GM23338 (cell line): ENCODE results near the gene POPDC2. TPM values are rescaled to one million over a fixed set of nuclear protein-coding genes. Genes with fewer than 3 reads are reported as not detected.

Source experiments
- ATAC-seq: fragments of 200-7000 bp; cut with Tn5 transposase; 3 replicates; pipeline ENCODE4 v1.9.1; 2020
- DNase-seq: peaks from one replicate; pipeline ENCODE4 v3.0.0-alpha.2; 2015; ENCODE audit warnings: low spot score
- H2AFZ ChIP-seq: fragments of 200-600 bp; sonication (generic); 2 replicates; pipeline ENCODE4 v1.8.0; 2016; ENCODE audit warnings: antibody characterized with exemption, mild to moderate bottlenecking, moderate library complexity
- H3F3A ChIP-seq: fragments of 200-600 bp; sonication (generic); replicated peaks from 2 replicates; pipeline ENCODE4 v1.8.0; 2017; ENCODE audit warnings: antibody characterized with exemption, mixed run types, low read depth
- H3K27ac ChIP-seq: fragments of 200-600 bp; sonication (generic); 2 replicates; pipeline ENCODE4 v1.6.1; 2016; ENCODE audit warnings: low read depth
- H3K27me3 ChIP-seq: fragments of 200-600 bp; sonication (generic); 2 replicates; pipeline ENCODE4 v1.8.0; 2016; ENCODE audit warnings: mild to moderate bottlenecking, mixed run types, moderate library complexity; ENCODE audit not compliant: insufficient read depth
- H3K36me3 ChIP-seq: fragments of 200-600 bp; sonication (generic); 2 replicates; pipeline ENCODE4 v1.8.0; 2016; ENCODE audit warnings: mild to moderate bottlenecking; ENCODE audit not compliant: insufficient read depth
- H3K4me1 ChIP-seq: fragments of 200-600 bp; sonication (generic); 2 replicates; pipeline ENCODE4 v1.8.0; 2016; ENCODE audit warnings: mild to moderate bottlenecking, moderate library complexity; ENCODE audit not compliant: insufficient read depth
- H3K4me2 ChIP-seq: fragments of 200-600 bp; sonication (generic); 2 replicates; pipeline ENCODE4 v1.7.1; 2017; ENCODE audit warnings: mixed run types
- H3K4me3 ChIP-seq: fragments of 200-600 bp; sonication (generic); 2 replicates; pipeline ENCODE4 v1.6.1; 2016; ENCODE audit warnings: mixed run types
- H3K79me2 ChIP-seq: fragments of 200-600 bp; sonication (generic); replicated peaks from 2 replicates; pipeline ENCODE4 v1.8.0; 2017; ENCODE audit warnings: mild to moderate bottlenecking; ENCODE audit not compliant: insufficient read depth
- H3K9me2 ChIP-seq: fragments of 200-600 bp; sonication (generic); 2 replicates; pipeline ENCODE4 v1.8.0; 2017; ENCODE audit not compliant: insufficient read depth
- H4K20me1 ChIP-seq: fragments of 200-600 bp; sonication (generic); replicated peaks from 2 replicates; pipeline ENCODE4 v1.8.0; 2017; ENCODE audit warnings: mild to moderate bottlenecking; ENCODE audit not compliant: insufficient read depth
- H3K27ac Mint-ChIP-seq: 2 replicates; pipeline ENCODE4 v1.8.0; 2020; ENCODE audit warnings: inconsistent platforms, mild to moderate bottlenecking, moderate library complexity, mixed read lengths
- H3K27me3 Mint-ChIP-seq: 3 replicates; pipeline ENCODE4 v1.8.0; 2022; ENCODE audit warnings: low read depth, mild to moderate bottlenecking, moderate library complexity, mixed read lengths, inconsistent platforms; ENCODE audit not compliant: insufficient read depth, poor library complexity
- H3K36me3 Mint-ChIP-seq: 3 replicates; pipeline ENCODE4 v1.8.0; 2021; ENCODE audit warnings: low read depth, mild to moderate bottlenecking, inconsistent platforms, moderate library complexity, mixed read lengths
- H3K4me1 Mint-ChIP-seq: 3 replicates; pipeline ENCODE4 v1.8.0; 2020; ENCODE audit warnings: mild to moderate bottlenecking, inconsistent platforms, mixed read lengths
- H3K4me3 Mint-ChIP-seq: 3 replicates; pipeline ENCODE4 v1.8.0; 2021; ENCODE audit warnings: moderate library complexity, mild to moderate bottlenecking, inconsistent platforms, mixed read lengths
- H3K9me3 Mint-ChIP-seq: 3 replicates; pipeline ENCODE4 v1.8.0; 2020; ENCODE audit warnings: moderate library complexity, mild to moderate bottlenecking, inconsistent platforms, mixed read lengths
- CTCF ChIP-seq, 2 experiments: fragments of 200-600 bp in 1 of 2; sonication (generic) in 1 of 2; conservative IDR thresholded peaks; 2 replicates each; pipeline versions ENCODE4 v1.5.1 to v1.6.1; 2016 to 2017; ENCODE audit warnings: antibody characterized with exemption in 2 of 2, low read depth in 2 of 2, mild to moderate bottlenecking in 2 of 2, moderate library complexity in 1 of 2
- ETS1 ChIP-seq: IDR thresholded peaks from 2 replicates; pipeline ENCODE4 v1.6.1; 2016; ENCODE audit warnings: antibody characterized with exemption
- EZH2 ChIP-seq: fragments of 200-600 bp; sonication (generic); IDR thresholded peaks from one replicate; pipeline ENCODE4 v1.8.0; 2017; ENCODE audit warnings: antibody characterized with exemption, mild to moderate bottlenecking, low read depth; ENCODE audit not compliant: unreplicated experiment
- EZH2phosphoT487 ChIP-seq: fragments of 200-600 bp; sonication (generic); IDR thresholded peaks from one replicate; pipeline ENCODE4 v1.8.1; 2018; ENCODE audit warnings: antibody characterized with exemption; ENCODE audit not compliant: unreplicated experiment
- REST ChIP-seq: IDR thresholded peaks from one replicate; pipeline ENCODE4 v1.6.1; 2018; ENCODE audit warnings: antibody characterized with exemption; ENCODE audit not compliant: unreplicated experiment
- STAT1 ChIP-seq: IDR thresholded peaks from one replicate; pipeline ENCODE4 v1.6.1; 2016; ENCODE audit warnings: antibody characterized with exemption; ENCODE audit not compliant: unreplicated experiment
- ZNF114 ChIP-seq: fragments of 250-450 bp; sonication (Bioruptor Pico); IDR thresholded peaks from 2 replicates; pipeline ENCODE4 v1.5.0; 2020; ENCODE audit warnings: mild to moderate bottlenecking, moderate library complexity
- ZNF331 ChIP-seq: fragments of 250-450 bp; sonication (Bioruptor Pico); IDR thresholded peaks from 2 replicates; pipeline ENCODE4 v1.5.0; 2020; ENCODE audit warnings: low read depth, mild to moderate bottlenecking, moderate library complexity
- polyA plus RNA-seq: library from polyadenylated mRNA; unstranded; fragments of >200 nt; fragmentation: Nextera tagmentation; extraction: Ambion mirVana; gene quantifications from 2 replicates; pipeline ENCODE4 v1.2.1, GENCODE V29; 2016
- total RNA-seq: library from RNA; depleted of rRNA; stranded (reverse); fragments of >200 nt; shearing (Covaris generic); gene quantifications from 2 replicates; pipeline ENCODE4 v1.2.3, GENCODE V29; 2014

The POPDC2 gene
- total and polyA plus RNA-seq, 2 experiments from 2014 or later: 0.36 TPM; not detected in 1

DNA sequence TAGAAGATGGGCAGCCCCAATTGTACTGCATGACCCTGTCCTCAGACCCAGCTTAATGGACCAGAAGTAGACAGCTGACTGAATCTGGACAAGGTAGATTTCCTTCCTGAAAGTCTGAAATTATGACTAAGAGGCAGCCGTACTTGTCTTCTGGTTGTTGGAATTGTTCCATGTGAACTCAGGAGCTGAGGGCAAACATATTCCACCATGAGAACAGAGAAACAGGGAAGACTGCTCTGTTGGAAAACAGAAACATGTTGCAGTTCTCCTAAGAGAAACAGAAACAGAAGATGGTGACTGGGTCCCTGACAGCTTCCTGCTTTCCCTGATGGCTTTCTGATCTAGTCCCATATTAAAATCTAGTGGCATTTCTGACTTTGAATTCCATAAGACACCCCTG lies 24.1 kb downstream of the POPDC2 start (continued):
- TF ChIP-seq ETS1 (no peak), EZH2phosphoT487 (no peak), ZNF114 (no peak), REST (no peak), ZNF331 (CRISPR knock-in tag) (no peak), EZH2 (no peak)

GRCh38 chr3:119635719-119636118 lies 24.7 kb downstream of the POPDC2 start:
- no peak for DNase-seq
- Histone ChIP-seq H3K36me3 (no peaks in the 10 kb centered on the region), H4K20me1 (no peaks in the 10 kb centered on the region), H3K4me2 (no peak overlapping the region), H3K4me3 (no peak overlapping the region), H3K4me1 (no peaks in the 10 kb centered on the region), H3K27ac (no peak overlapping the region), H3F3A (no peaks in the 10 kb centered on the region), H2AFZ (no peak overlapping the region), H3K27me3 (no peaks in the 10 kb centered on the region), H3K79me2 (no peaks in the 10 kb centered on the region), H3K9me2 (no peaks in the 10 kb centered on the region; the same call in 1 of the 2 replicates)
- Mint-ChIP-seq H3K4me3 (no peak overlapping the region), H3K36me3 (no peaks in the 10 kb centered on the region), H3K9me3 (no peaks in the 10 kb centered on the region), H3K27me3 (peaks cover 2% of the 10 kb centered on the region), H3K27ac (no peak overlapping the region), H3K4me1 (0 out of 3 replicates have a peak, but pooled peaks cover 2% of the 10 kb centered on the region)
- TF ChIP-seq STAT1: no peak
- 0 out of 4 replicates have a peak, but pooled peaks of 1 of the 2 experiments have one; percentile 15 for TF ChIP-seq CTCF (conservative IDR thresholded peaks at IDR 0.05; ENCODE audit: low read depth in 2 of 2)
- no peak for ATAC-seq
